ENCODE results near the gene BCAM.
"Not testable (repeated sequence)": the region's sequence is repeated elsewhere in the genome, so short reads cannot be mapped to it uniquely, and the experiment has no call there.

BCAM gene

DNA sequence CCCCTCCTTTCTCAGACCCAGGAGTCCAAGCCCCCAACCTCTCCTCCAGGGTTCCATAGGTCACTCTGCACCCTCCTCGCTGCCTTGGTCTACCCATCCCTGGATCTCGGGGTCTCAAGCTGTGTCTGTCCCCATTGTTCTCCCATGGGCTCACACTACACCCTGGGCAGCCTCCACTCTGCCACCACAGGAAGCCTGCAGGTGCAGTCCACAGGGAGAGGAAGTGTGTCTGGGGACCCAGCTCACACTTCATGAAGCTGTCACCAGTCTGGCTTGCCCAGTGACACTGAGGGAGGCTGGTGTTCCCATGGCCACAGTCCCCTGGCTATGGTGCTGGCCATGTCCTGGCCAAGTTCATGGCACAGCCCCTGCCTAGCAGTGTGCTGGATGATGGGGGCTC, 42.5 kb downstream of the BCAM start:
- ATAC-seq, result no peak
- no peak for DNase-seq

DNA sequence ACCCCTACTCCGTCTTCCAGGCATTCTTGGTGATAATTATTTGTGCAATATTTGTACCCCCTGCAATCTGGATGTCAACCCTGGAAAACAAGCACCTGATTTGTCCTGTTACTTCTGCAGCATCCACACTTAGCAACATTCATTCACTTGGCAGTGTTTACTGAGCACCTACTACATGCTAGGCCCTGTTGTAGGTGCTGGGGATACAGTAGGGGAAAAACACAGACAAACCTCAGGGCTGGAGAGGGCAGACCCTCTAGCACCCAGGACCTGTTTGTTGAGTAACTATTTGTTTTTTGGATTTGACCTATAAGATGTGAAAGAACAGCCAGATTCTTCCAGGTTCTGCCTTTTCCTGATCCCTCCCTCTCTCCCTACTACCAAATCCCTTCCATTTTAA, 46.7 kb downstream of the BCAM start:
- DNase-seq, result no peak
- no peak for ATAC-seq

DNA sequence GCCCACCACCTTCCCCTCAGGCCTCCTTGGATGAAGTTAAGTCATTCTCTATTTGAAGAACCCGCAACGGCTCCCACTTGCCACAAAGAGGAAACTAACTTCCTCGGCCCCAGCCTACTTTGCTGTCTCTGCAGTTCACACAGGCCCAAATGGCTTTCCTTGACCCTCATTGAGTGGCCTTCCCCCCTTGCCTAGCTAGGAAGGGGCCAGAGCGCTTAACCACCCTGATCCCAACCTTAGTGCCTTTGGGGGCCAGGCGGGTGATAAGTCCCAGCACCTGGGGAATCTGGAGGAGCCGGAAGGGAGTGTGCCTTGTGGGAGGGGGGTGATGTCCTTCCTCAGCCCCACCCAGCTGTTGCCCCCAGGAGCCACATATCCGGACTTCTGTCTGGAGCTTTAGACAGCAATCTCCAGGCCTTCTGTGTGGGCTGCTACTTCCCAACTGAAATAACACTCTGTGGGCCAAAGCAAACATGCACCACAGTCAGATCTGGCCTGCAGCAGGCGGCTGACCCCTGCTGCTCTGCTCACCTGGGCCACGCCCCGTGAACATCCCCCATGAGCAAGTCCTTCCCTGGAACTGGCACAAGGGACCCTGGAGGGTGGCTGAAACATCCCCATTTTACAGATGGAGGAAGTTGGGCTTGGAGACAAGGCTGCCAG, 47.6 kb downstream of the BCAM start:
- DNase-seq (no peak), ATAC-seq (no peak)

DNA sequence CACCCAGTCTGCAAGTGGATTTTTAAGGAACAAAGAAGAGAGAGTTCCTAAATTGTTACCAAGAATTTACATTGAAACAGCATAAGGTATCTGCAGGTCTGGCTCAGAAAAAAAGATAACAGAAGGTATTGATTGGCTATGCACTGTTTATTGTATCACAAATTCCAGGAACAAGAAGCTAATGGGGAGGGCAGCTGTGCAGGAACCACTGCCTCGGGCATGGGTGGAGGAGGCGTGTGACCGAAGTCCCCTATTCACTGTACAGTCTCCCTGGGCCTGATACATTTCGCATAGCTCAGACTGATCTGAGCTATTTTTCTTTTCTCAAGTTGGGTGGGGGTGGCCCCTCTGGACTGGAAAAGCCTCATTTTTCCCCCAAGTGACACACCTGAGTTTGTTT, 48.9 kb downstream of the BCAM start:
- DNase-seq, result no peak
- ATAC-seq, result no peak

DNA sequence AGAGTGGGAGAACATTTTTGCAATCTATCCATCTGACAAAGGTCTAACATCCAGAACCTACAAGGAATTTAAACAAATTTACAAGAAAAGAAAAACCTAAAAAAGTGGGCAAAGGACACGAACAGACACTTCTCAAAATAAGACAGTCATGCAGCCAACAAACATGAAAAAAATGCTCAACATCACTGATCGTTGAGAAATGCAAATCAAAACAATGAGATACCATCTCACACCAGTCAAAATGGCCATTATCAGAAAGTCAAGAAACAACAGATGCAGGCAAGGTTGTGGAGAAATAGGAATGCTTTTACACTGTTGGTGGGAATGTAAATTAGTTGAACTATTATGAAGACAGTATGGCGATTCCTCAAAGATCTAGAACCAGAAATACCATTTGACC, 52.7 kb downstream of the BCAM start:
- not testable (repeated sequence) for DNase-seq, ATAC-seq

DNA sequence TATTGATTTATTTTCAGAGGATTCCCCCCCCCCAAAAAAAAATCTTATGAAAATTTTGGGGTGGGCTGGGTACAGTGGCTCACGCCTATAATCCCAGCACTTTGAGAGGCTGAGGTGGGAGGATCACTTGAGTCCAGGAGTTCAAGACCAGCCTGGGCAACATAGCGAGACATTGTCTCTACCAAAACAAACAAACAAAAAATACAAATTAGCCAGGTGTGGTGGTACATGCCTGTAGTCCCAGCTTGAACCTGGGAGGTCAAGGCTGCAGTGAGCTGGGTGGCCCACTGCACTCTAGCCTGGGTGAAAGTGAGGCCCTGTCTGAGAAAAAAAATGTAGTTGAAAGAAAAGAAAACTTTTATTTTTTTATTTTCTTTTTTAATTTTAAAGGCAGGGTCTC, 55.1 kb downstream of the BCAM start:
- no peak for ATAC-seq
- no peak for DNase-seq

DNA sequence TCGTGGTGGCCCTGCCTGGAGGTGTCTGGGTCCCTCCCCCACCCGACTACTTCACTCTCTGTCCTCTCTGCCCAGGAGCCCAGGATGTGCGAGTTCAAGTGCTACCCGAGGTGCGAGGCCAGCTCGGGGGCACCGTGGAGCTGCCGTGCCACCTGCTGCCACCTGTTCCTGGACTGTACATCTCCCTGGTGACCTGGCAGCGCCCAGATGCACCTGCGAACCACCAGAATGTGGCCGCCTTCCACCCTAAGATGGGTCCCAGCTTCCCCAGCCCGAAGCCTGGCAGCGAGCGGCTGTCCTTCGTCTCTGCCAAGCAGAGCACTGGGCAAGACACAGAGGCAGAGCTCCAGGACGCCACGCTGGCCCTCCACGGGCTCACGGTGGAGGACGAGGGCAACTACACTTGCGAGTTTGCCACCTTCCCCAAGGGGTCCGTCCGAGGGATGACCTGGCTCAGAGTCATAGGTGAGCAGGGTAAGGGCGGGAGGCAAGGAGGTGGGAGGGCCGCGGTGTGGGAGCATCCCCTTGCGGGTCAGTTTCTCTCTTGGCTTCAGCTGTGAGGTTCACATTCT, 56.4 kb downstream of the BCAM start:
- no peak for ATAC-seq

DNA sequence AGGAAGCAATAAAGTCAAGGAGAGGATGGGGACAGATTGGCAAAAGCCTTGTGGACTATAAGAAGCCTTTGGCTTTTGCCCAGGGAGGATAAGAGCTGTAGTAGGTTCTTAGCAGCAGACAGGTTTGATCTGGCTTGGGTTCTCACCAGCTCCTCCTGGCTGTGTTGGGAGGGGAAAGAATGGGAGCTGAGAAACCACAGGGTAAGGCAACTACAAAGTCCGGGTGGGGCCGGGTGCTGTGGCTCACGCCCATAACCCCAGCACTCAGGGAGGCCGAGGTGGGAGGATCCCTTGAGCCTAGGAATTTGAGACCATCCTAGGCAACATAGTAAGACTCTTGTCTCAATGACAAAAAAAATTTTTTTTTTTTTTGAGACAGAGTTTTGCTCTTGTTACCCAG, 57.8 kb downstream of the BCAM start:
- no peak for DNase-seq
- ATAC-seq, result no peak

More for the DNA sequence above, 56.4 kb downstream of the BCAM start:
- DNase-seq, result no peak

DNA sequence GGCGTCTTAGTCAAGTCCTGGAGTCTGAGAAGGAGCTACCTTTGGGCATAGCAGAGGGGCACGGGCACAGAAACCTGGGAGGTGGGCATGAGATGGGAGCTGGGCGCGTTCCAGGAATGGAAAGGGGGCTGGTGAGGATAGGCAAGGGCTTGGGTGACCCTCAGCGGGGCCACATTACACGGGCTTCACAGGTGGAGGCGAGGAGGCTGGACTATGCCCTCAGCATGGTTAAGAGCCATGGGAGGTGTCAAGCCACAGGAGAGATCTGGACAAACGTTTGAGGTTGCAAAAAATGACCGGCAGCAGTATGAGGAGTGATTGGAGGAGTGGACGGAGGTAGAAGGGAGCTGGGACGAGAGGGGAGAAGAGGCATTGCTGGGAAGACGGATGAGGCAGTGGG, 58.7 kb downstream of the BCAM start:
- no peak for ATAC-seq
- DNase-seq, result no peak

DNA sequence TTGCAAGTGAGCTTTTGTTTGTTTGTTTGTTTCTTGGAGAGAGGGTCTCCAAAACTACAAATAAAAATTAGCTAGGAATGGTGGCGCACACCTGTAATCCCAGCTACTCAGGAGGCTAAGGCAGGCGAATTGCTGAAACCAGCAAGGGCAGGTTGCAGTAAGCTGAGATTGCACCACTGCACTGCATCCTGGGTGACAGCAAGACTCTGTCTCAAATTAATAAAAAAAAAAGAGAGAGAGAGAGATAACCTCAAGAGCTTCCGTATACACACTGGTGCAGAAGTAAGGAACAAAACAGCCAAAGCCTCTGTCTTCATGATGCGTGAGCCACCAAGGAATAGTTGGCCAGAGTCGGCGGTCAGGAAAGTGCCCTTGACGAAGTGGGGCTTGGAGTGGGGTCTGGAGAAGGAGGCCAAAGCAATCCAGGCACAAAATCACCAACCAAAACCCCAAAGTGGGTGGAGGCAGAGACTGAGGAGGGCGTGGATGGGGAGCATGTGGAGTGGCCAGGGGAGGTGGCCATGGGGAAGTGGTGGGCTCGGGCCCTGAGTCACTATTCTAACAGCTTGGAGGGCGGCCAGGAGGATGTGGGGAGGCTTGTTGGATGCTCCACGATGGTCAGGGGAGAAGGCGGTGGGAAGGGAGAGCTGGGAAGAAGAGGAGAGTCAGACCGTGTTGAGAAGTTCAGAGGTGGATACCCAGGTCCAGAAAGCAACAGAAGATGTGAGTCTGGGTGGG, 61.0 kb downstream of the BCAM start:
- no peak for ATAC-seq
- DNase-seq, result no peak
